HepG2 (cell line): ENCODE measurements around the gene ZNF37A. TPM values are rescaled to one million over a fixed set of nuclear protein-coding genes. Genes with fewer than 3 reads are reported as not detected.

Source experiments
- DMTF1 ChIP-seq: sonication (generic); formaldehyde crosslinking; IDR thresholded peaks from 2 replicates; pipeline ENCODE4 v1.4.0; 2020; ENCODE audit warnings: mild to moderate bottlenecking, missing genetic modification reagents
- MYPOP ChIP-seq: sonication (generic); formaldehyde crosslinking; IDR thresholded peaks from 2 replicates; pipeline ENCODE4 v1.8.1; 2023; ENCODE audit warnings: mild to moderate bottlenecking, moderate library complexity, missing genetic modification reagents
- PCBP2 ChIP-seq: fragments of 200-400 bp; formaldehyde crosslinking; optimal IDR thresholded peaks from 2 replicates; pipeline ENCODE3; 2018; ENCODE audit warnings: low read length, low read depth; ENCODE audit not compliant: poor library complexity, severe bottlenecking
- SNAI1 ChIP-seq: sonication (generic); formaldehyde crosslinking; IDR thresholded peaks from 2 replicates; pipeline ENCODE4 v1.5.0; 2020; ENCODE audit warnings: mild to moderate bottlenecking, missing genetic modification reagents, borderline replicate concordance
- STAT5B ChIP-seq: sonication (generic); formaldehyde crosslinking; IDR thresholded peaks from 2 replicates; pipeline ENCODE4 v1.4.0; 2020; ENCODE audit warnings: missing genetic modification reagents
- ZBTB33 ChIP-seq: sonication (generic); formaldehyde crosslinking; IDR thresholded peaks from 2 replicates; pipeline ENCODE4 v1.4.0; 2020; ENCODE audit warnings: missing genetic modification reagents
- ZMYM2 ChIP-seq: sonication (generic); formaldehyde crosslinking; IDR thresholded peaks from 2 replicates; pipeline ENCODE4 v1.8.0; 2022; ENCODE audit warnings: mild to moderate bottlenecking, missing genetic modification reagents
- ZMYM4 ChIP-seq: sonication (generic); formaldehyde crosslinking; IDR thresholded peaks from 2 replicates; pipeline ENCODE4 v1.8.1; 2023; ENCODE audit warnings: mild to moderate bottlenecking, missing genetic modification reagents
- ZNF768 ChIP-seq: sonication (generic); formaldehyde crosslinking; IDR thresholded peaks from 2 replicates; pipeline ENCODE4 v1.4.0; 2020; ENCODE audit warnings: missing genetic modification reagents
- ZSCAN20 ChIP-seq: sonication (generic); formaldehyde crosslinking; IDR thresholded peaks from 2 replicates; pipeline ENCODE4 v1.4.0; 2020; ENCODE audit warnings: missing genetic modification reagents, mild to moderate bottlenecking, borderline replicate concordance
- polyA plus RNA-seq, 8 experiments: library from polyadenylated mRNA; depleted of rRNA in 3 of 8; stranded (reverse) in 7 of 8; unstranded in 1 of 8; fragments of >200 nt; fragmentation: Illumina TruSeq in 4 of 8; extraction: Trizol in 4 of 8; gene quantifications; 2 replicates each; pipeline versions ENCODE4 v1.2.1 to v1.2.3, GENCODE V29; 2011 to 2016; ENCODE audit warnings: low read depth in 4 of 8, missing spikeins in 1 of 8, mixed read lengths in 1 of 8; ENCODE audit not compliant: insufficient read depth in 1 of 8
- total RNA-seq, 5 experiments: library from RNA; depleted of rRNA; stranded (reverse); fragments of >200 nt; fragmentation: Illumina TruSeq; extraction: Trizol; gene quantifications; 2 replicates each; pipeline ENCODE4 v1.2.3, GENCODE V29; 2016; ENCODE audit warnings: low read depth in 1 of 5
- TF ChIP-seq, protein P1 (sequence below): sonication (generic); formaldehyde crosslinking; conservative IDR thresholded peaks from 2 replicates; pipeline ENCODE4 v1.4.0; 2020; ENCODE audit warnings: missing genetic modification reagents
- TF ChIP-seq, protein P2 (sequence below): sonication (generic); formaldehyde crosslinking; IDR thresholded peaks from 2 replicates; pipeline ENCODE4 v1.5.0; 2020; ENCODE audit warnings: mild to moderate bottlenecking, missing genetic modification reagents
- TF ChIP-seq, protein P3 (sequence below): sonication (generic); formaldehyde crosslinking; IDR thresholded peaks from 2 replicates; pipeline ENCODE4 v1.8.0; 2022; ENCODE audit warnings: mild to moderate bottlenecking, missing genetic modification reagents
- TF ChIP-seq, protein P4 (sequence below): sonication (generic); formaldehyde crosslinking; IDR thresholded peaks from 2 replicates; pipeline ENCODE4 v1.4.0; 2020; ENCODE audit warnings: mild to moderate bottlenecking, low read depth, missing genetic modification reagents

The ZNF37A gene
- total and polyA plus RNA-seq, 2 of the 13 experiments (the other 11 are each of a cell fraction or from before 2014, with no cell fraction given) = 8.0 to 12.6 TPM

DNA sequence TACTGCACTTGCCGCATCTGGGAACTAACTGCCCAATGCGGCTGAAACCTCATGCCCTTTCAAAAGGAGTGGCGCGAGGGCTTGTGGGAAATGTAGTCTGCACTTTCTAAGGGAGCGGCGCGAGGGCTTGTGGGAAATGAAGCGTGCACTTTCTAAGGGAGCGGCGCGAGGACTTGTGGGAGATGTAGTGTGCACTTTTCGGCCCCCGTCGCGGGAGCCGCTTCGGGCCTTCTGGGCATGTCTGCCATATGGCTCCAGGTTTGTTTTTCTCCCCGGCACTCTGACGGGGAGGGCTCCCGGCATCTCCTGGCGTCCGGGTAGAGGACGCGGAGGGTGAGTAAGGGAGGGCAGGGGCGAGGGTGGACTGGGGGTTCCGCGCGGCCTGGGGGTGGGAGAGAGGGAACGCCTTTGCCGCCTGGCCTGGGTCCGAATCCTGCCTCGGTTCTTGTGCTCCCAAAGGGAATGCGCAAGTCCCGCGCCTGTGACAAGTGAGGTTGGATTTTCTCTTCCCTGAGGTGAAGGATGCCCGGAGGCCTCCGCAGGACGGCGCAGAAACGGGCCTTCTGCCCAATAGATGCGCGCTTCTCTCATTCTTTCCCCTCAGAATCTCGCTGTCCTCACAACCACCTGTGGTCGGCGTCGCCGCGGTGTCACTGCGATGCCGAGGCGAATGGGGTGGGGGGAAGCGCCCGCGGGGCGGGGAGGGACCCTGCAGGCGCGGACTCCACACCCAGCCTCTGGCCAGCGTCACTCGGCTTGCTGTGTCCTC is at the start of gene ZNF37A (continued):
- TF ChIP-seq, protein P1, sequence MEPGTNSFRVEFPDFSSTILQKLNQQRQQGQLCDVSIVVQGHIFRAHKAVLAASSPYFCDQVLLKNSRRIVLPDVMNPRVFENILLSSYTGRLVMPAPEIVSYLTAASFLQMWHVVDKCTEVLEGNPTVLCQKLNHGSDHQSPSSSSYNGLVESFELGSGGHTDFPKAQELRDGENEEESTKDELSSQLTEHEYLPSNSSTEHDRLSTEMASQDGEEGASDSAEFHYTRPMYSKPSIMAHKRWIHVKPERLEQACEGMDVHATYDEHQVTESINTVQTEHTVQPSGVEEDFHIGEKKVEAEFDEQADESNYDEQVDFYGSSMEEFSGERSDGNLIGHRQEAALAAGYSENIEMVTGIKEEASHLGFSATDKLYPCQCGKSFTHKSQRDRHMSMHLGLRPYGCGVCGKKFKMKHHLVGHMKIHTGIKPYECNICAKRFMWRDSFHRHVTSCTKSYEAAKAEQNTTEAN (CRISPR knock-in tag) = no peak; the same call in 1 of the 2 replicates
- TF ChIP-seq DMTF1 (no peak), ZBTB33 (CRISPR knock-in tag) (no peak), PCBP2 (no peak), ZMYM4 (CRISPR knock-in tag) (peak; percentile 51), ZNF768 (CRISPR knock-in tag) (peak; percentile 36; the same call in 1 of the 2 replicates), MYPOP (CRISPR knock-in tag) (peak; percentile 22; the same call in 1 of the 2 replicates), ZMYM2 (no peak), ZSCAN20 (CRISPR knock-in tag) (no peak), SNAI1 (no peak), STAT5B (no peak)
- TF ChIP-seq, protein P2, sequence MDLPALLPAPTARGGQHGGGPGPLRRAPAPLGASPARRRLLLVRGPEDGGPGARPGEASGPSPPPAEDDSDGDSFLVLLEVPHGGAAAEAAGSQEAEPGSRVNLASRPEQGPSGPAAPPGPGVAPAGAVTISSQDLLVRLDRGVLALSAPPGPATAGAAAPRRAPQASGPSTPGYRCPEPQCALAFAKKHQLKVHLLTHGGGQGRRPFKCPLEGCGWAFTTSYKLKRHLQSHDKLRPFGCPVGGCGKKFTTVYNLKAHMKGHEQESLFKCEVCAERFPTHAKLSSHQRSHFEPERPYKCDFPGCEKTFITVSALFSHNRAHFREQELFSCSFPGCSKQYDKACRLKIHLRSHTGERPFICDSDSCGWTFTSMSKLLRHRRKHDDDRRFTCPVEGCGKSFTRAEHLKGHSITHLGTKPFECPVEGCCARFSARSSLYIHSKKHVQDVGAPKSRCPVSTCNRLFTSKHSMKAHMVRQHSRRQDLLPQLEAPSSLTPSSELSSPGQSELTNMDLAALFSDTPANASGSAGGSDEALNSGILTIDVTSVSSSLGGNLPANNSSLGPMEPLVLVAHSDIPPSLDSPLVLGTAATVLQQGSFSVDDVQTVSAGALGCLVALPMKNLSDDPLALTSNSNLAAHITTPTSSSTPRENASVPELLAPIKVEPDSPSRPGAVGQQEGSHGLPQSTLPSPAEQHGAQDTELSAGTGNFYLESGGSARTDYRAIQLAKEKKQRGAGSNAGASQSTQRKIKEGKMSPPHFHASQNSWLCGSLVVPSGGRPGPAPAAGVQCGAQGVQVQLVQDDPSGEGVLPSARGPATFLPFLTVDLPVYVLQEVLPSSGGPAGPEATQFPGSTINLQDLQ = no peak; the same call in 1 of the 2 replicates
- TF ChIP-seq, protein P3, sequence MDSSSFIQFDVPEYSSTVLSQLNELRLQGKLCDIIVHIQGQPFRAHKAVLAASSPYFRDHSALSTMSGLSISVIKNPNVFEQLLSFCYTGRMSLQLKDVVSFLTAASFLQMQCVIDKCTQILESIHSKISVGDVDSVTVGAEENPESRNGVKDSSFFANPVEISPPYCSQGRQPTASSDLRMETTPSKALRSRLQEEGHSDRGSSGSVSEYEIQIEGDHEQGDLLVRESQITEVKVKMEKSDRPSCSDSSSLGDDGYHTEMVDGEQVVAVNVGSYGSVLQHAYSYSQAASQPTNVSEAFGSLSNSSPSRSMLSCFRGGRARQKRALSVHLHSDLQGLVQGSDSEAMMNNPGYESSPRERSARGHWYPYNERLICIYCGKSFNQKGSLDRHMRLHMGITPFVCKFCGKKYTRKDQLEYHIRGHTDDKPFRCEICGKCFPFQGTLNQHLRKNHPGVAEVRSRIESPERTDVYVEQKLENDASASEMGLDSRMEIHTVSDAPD = peak; percentile 65; the same call in 1 of the 2 replicates
- TF ChIP-seq, protein P4, sequence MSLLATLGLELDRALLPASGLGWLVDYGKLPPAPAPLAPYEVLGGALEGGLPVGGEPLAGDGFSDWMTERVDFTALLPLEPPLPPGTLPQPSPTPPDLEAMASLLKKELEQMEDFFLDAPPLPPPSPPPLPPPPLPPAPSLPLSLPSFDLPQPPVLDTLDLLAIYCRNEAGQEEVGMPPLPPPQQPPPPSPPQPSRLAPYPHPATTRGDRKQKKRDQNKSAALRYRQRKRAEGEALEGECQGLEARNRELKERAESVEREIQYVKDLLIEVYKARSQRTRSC (CRISPR knock-in tag) = no peak
